T-helper 1 cell (primary cell): ENCODE measurements around the gene MT1M.
"Not testable (repeated sequence)": the region's sequence is repeated elsewhere in the genome, so short reads cannot be mapped to it uniquely, and the experiment has no call there.

Experiments
- DNase-seq, 5 donors: peaks; one replicate each; pipeline ENCODE4 v3.0.0-alpha.2; 2012 to 2020

MT1M gene

DNA sequence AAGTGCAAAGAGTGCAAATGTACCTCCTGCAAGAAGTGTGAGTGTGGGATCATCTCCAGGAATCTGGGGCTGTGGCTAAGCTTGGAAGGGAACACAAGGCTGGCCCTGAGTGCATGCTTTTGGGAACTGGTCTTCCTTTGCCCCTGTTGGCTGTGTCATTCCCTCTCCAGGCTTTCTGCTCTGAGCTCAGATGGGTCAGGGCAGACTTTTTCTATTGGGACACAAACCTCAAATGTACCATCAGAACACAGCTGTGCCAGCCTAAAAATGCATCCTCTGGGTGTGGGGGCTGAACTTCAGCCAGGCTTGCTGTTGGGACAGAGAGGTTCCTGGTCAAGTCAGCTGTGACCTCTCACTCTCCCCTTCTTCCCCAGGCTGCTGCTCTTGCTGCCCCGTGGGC lies 20.1 kb downstream of the MT1M start:
- no peak for DNase-seq

- DNase-seq, result no peak
Observed at GRCh38 chr16:56653218-56653617, 20.8 kb downstream of the MT1M start.

- DNase-seq, result peak; percentile 48 to 66 (median 62)
Observed at GRCh38 chr16:56657555-56658326, 25.3 kb downstream of the MT1M start, which contains the start of gene MT1F. TSS of gene MT1F (plus strand) at chr16:56657959. CDS start at chr16:56658059, 100 bp downstream.

DNA sequence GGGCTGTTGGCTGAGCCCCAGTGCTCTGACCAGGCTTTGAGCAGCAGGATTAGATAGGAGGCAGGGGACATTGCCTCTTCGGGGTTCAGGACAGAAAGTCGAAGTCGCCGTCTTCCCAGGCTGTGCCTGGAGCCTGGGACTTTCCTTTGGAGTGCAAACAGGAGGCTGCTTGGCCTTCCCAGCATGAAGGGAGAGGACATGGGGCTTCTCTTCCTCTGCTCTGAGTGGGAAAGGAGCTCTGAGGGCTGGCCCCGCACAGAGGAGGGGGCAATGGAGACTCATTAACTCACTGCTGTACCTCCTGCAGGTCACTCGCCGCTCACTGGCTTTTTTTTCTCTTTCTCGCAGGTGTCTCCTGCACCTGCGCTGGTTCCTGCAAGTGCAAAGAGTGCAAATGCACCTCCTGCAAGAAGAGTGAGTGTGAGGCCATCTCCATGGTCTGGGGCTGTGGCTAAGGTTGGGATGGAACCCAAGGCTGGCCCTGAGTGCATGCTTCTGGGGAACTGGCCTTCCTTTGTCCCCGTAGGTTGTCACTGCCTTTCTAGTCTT lies 25.9 kb downstream of the MT1M start:
- DNase-seq, result no peak

- peak in 1 of 5 donors; percentile 33 for DNase-seq
Observed at GRCh38 chr16:56662357-56663354, 30.2 kb downstream of the MT1M start.

- no peak for DNase-seq
Observed at GRCh38 chr16:56664506-56664905, 32.0 kb downstream of the MT1M start.

DNA sequence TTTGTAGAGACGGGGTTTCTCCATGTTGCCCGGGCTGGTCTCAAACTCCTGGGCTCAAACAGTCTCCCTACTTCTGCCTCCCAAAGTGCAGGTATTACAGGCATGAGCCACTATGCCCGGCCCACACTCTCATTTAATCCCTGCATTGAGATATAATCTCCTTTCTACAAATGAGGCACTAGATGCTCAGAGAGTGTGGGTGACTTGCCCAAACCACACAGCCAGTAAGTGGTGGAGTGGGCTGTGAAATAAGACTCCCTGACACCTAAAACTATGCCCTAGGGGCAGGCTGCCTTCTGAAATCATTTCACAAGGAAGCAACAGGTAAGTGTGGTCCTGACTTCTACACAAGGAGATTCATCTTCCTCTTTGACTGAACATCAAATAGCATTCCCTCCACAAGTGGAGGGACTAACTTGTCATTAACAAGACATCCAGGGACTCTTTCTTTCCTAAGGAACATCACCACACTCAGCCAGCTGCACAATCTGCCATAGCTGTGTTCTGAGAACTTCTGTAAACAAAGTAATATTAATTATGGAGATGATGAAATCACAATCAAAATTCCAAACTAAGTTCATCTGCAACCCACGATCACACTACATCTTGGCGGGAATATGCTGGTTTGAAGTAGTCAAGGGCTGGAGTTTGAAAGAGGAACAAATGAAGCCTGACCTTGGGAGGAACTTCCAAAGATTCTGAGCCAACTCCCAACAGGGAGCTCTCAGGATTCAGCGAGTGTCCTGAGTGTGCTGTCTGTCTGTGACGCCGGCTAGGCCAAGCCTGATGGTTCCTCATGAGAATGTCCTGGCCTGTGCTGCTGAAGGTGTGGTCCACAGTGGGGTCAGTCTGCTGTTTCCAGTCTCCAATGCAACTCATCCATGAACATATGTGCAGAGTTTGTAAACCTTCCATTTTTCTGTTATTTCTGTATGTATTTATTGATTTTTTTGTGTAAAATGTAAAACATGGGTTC lies 33.1 kb downstream of the MT1M start:
- DNase-seq, result not testable (repeated sequence)

DNA sequence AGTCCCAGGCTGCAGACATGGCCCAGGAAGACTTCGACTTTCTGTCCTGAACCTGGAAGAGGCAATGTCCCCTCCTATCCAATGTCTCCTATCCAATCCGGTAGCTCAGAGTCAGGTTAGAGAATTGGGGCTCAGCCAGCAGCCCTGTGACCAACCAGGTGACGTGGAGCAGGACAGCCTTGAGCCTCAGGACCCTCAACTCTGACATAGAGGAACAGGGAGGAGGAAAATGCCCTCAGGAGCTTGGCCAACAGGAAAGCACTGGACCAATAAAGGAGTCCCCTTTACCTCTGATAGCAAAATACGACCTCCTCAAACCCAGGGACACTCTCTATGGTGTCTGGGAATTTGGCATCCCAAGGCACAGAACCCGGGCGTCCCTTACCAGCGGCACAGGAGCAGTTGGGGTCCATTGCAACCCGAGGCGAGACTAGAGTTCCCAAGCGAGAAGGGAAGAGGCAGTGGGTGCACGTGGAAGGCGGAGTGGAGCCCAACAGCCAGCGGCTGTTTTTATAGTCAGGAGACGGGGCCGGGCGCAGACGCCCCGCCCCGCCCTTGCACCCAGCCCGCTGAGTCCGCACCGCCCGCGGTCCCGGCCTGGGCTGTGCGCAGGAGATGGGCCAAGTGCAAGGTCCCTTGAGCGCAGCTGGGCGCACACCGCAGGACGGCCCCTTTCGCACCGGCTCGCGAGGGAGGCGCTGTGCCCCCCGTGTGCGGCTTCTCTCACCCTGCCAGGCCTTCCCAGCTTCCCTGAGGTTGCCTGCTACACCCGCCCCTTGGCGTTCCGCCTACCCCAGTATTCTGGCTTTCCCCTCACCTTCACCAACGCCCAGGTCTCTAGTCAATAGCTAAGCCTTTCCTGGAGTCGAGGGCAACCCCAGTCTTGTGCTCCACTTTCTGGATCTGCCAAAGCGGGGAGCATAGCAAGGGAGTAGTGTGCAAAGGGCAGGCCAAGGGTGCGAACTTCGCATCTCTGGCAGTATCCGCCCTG lies 35.4 kb downstream of the MT1M start, which contains the start of gene MT1G:
MT1G (minus strand) TSS at position 485 of the 991 bp plus-strand sequence; CDS start at position 413, 72 bp downstream.
- DNase-seq, result peak in 1 of 5 donors; percentile 46

- no peak for DNase-seq
Observed at GRCh38 chr16:56669005-56669839, 36.8 kb downstream of the MT1M start, which contains the start of gene MT1H. TSS of gene MT1H (plus strand) at chr16:56669814. CDS start at chr16:56669885, 71 bp downstream.

DNA sequence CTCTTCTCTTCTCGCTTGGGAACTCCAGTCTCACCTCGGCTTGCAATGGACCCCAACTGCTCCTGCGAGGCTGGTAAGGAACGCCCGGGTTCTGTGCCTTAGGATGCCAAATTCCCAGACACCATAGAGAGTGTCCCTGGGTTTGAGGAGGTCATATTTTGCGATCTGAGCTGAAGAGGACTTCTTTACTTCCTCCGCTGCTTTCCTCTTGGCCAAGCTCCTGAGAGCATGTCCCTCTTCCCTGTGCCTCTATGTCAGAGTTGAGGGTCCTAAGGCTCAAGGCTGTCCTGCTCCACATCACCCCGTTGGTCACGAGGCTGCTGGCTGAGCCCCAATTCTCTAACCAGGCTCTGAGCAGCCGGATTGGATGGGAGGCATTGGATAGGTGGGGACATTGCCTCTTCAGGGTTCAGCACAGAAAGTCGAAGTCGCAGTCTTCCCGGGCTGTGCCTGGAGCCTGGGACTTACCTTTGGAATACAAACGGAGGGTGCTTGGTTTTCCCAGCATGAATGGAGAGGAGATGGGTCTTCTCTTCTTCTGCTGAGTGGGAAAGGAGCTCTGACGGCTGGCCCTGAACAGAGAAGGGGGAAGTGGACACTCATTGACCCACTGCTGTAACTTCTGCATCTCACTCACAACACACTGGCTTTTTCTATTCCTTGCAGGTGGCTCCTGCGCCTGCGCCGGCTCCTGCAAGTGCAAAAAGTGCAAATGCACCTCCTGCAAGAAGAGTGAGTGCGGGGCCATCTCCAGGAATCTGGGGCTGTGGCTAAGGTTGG lies 37.6 kb downstream of the MT1M start:
- DNase-seq, result no peak

DNA sequence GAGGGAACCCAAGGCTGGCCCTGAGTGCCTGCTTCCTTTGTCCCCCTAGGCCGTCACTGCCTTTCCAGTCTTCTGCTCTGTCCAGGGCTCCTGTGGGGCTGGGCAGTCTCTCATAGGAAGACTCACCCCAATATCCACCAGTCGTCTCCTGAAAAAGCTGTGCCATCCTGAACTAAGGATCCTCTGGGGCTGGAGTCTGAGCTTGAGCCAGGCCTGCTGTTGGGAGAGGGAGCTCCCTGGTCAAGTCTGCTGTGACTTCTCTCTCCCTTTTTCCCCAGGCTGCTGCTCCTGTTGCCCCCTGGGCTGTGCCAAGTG lies 38.1 kb downstream of the MT1M start:
- DNase-seq, result no peak

DNA sequence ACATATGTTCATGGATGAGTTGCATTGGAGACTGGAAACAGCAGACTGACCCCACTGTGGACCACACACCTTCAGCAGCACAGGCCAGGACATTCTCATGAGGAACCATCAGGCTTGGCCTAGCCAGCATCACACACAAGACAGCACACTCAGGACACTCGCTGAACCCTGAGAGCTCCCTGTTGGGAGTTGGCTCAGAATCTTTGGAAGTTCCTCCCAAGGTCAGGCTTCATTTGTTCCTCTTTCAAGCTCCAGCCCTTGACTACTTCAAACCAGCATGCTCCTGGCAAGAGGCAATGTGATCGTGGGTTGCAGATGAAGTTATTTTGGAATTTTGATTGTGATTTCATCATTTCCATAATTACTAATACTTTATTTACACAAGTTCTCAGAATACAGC lies 39.2 kb downstream of the MT1M start:
- not testable (repeated sequence) for DNase-seq

- DNase-seq, result not testable (repeated sequence)
Observed at GRCh38 chr16:56672171-56672570, 39.7 kb downstream of the MT1M start.

- no peak for DNase-seq
Observed at GRCh38 chr16:56672761-56673536, 40.5 kb downstream of the MT1M start.

DNA sequence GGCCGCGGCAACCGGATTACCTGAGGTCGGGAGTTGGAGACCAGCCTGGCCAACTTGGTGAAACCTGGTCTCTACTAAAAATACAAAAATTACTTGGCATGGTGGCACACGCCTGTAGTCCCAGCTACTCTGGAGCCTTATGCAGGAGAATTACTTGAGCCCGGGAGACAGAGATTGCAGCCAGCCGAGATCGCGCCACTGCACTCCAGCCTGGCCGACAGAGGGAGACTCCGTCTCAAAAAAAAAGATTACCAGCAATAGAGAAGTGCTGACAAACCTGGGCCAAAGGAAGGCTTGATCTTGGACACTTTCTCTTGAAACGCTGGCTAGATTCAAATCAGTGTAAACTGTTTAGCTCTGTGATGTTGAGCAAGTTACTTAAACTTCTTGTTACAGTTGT lies 41.5 kb downstream of the MT1M start:
- DNase-seq, result no peak

DNA sequence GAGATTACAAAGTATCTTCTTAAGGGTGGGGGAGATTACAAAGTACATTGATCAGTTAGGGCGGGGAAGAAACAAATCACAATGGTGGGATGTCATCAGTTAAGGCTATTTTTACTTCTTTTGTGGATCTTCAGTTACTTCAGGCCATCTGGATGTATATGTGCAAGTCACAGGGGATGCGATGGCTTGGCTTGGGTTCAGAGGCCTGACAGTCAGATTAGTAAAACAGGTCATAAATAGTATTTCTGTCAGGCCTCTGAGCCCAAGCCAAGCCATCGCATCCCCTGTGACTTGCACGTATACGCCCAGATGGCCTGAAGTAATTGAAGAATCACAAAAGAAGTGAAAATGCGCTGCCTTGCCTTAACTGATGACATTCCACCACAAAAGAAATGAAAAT lies 42.1 kb downstream of the MT1M start:
- not testable (repeated sequence) for DNase-seq

DNA sequence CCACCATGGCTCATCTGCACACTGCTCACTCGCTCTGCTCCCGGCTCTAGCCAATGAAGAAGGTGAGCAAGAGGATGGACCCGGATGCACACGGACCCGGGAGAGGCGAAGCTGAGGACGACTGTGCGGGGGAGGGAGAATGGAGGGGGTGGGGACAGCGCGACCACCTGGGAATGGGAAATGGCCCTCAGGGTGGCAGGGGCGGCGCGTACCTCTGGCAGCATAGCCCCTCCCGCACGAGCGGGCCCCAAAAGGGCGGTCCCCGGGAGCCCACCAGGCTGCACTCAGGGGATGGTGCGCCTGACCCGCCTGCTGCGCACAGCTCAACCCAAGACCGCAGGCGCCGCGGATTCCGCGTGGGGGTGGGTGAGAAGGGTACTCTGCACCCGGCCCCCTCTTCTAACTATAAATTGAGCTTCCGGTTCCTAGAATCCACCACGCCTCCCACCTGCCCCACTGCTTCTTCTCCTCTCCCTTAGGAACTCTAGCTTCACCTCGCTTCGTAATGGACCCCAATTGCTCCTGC lies 43.3 kb downstream of the MT1M start:
- DNase-seq, result peak in 2 of 5 donors; percentile 24 to 26

DNA sequence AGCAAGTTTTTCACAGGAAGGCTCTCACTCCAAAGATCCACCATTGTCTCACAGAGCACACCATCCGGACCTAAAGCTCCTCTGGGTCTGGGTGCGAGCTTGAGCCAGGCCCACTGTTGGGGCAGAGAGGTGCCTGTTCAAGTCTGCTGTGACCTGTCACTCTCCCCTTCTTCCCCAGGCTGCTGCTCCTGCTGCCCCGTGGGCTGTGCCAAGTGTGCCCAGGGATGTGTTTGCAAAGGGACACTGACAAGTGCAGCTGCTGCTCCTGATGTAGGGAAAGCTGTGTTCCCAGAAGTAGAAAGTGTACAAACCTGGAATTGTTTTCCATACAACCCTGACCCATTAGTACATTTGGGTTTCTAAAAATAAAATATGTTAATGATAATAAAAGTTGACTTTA lies 45.0 kb downstream of the MT1M start:
- no peak for DNase-seq
